ENCODE measurements around the gene SMIM36.
A peak's percentile ranks its signal among the peaks of the same experiment; 100 is the strongest.
"Not testable (repeated sequence)": the region's sequence is repeated elsewhere in the genome, so short reads cannot be mapped to it uniquely, and the experiment has no call there.

Gene SMIM36

DNA sequence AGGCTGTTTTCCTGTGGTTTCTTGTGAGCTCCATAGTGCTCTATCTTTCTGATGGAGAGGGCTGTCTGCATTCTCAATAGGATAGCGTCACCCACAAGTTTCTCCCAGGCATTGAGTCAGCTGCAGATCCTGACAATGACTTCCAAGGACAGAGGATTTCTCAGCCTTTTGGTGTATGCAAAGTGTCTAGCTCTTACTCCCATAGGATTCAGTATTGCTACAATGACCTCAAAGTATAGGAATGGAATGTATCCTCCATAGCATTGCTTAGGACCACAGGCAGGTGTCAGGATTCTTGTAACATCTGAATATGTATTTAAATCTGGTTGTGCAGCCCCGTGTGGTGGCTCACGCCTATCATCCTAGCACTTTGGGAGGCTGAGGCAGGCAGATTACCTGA, 32.3 kb downstream of the SMIM36 start:
- Histone ChIP-seq H3K27me3 (ENCODE audit: low read depth, low read length) (no peaks in the 10 kb centered on the region), H3K4me1 (ENCODE audit: control insufficient read depth in 1 of 2, insufficient read depth in 2 of 2, low read length in 2 of 2) (no peaks in the 10 kb centered on the region), H3K4me3 (ENCODE audit: low read depth in 1 of 2, low read length in 2 of 2) (no peak overlapping the region), H3K27ac (ENCODE audit: low read length) (no peak overlapping the region), H3K9me3 (ENCODE audit: control insufficient read depth in 1 of 2, low read length in 2 of 2) (no peaks in the 10 kb centered on the region), H3K36me3 (ENCODE audit: control insufficient read depth in 1 of 2, insufficient read depth in 2 of 2, low read length in 2 of 2) (no peaks in the 10 kb centered on the region)

- no peaks in the 10 kb centered on the region for H3K36me3 ChIP-seq (ENCODE audit: control insufficient read depth in 1 of 2, insufficient read depth in 2 of 2, low read length in 2 of 2)
- H3K9me3 ChIP-seq (ENCODE audit: control insufficient read depth in 1 of 2, low read length in 2 of 2): no peaks in the 10 kb centered on the region
- H3K27ac ChIP-seq (ENCODE audit: low read length): no peak overlapping the region
- no peaks in the 10 kb centered on the region for H3K4me1 ChIP-seq (ENCODE audit: control insufficient read depth in 1 of 2, insufficient read depth in 2 of 2, low read length in 2 of 2)
- no peak overlapping the region for H3K4me3 ChIP-seq (ENCODE audit: low read depth in 1 of 2, low read length in 2 of 2)
- no peaks in the 10 kb centered on the region for H3K27me3 ChIP-seq (ENCODE audit: low read depth, low read length)
Measured at GRCh38 chr17:55466671-55467070, 44.6 kb downstream of the SMIM36 start.

GRCh38 chr17:55465771-55466170, 45.5 kb downstream of the SMIM36 start:
- H3K9me3 ChIP-seq (ENCODE audit: control insufficient read depth in 1 of 2, low read length in 2 of 2); H3K4me3 ChIP-seq (ENCODE audit: low read depth in 1 of 2, low read length in 2 of 2); H3K36me3 ChIP-seq (ENCODE audit: control insufficient read depth in 1 of 2, insufficient read depth in 2 of 2, low read length in 2 of 2); H3K27me3 ChIP-seq (ENCODE audit: low read depth, low read length); H3K4me1 ChIP-seq (ENCODE audit: control insufficient read depth in 1 of 2, insufficient read depth in 2 of 2, low read length in 2 of 2); H3K27ac ChIP-seq (ENCODE audit: low read length): not testable (repeated sequence)

- H3K27me3 ChIP-seq (ENCODE audit: low read depth, low read length): no peaks in the 10 kb centered on the region
- no peaks in the 10 kb centered on the region for H3K4me1 ChIP-seq (ENCODE audit: control insufficient read depth in 1 of 2, insufficient read depth in 2 of 2, low read length in 2 of 2)
- H3K9me3 ChIP-seq (ENCODE audit: control insufficient read depth in 1 of 2, low read length in 2 of 2): no peaks in the 10 kb centered on the region
- no peaks in the 10 kb centered on the region for H3K36me3 ChIP-seq (ENCODE audit: control insufficient read depth in 1 of 2, insufficient read depth in 2 of 2, low read length in 2 of 2)
- H3K27ac ChIP-seq (ENCODE audit: low read length): no peak overlapping the region
- no peak overlapping the region for H3K4me3 ChIP-seq (ENCODE audit: low read depth in 1 of 2, low read length in 2 of 2)
Measured at GRCh38 chr17:55463600-55463999, 47.7 kb downstream of the SMIM36 start.

GRCh38 chr17:55462711-55463110, 48.5 kb downstream of the SMIM36 start:
- H3K27me3 ChIP-seq (ENCODE audit: low read depth, low read length): no peaks in the 10 kb centered on the region
- H3K9me3 ChIP-seq (ENCODE audit: control insufficient read depth in 1 of 2, low read length in 2 of 2): no peaks in the 10 kb centered on the region
- H3K4me3 ChIP-seq (ENCODE audit: low read depth in 1 of 2, low read length in 2 of 2): no peak overlapping the region
- no peaks in the 10 kb centered on the region for H3K36me3 ChIP-seq (ENCODE audit: control insufficient read depth in 1 of 2, insufficient read depth in 2 of 2, low read length in 2 of 2)
- H3K27ac ChIP-seq (ENCODE audit: low read length): no peak overlapping the region
- no peaks in the 10 kb centered on the region for H3K4me1 ChIP-seq (ENCODE audit: control insufficient read depth in 1 of 2, insufficient read depth in 2 of 2, low read length in 2 of 2)

DNA sequence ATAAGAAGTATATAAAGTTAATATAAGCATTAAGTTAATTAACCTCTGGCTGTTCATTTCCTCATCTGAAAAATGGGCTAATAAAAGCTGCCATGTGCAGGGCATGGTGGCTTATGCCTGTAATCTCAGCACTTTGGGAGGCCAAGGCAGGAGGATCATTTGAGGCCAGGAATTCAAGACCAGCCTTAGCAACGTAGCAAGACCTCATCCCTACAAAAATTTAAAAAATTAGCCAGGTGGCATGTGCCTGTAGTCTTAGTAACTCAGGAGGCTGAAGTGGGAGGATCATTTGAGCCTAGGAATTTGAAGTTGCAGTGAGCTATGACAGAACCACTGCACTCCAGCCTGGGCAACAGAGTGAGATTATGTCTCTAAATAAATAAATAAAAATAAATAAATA, 49.0 kb downstream of the SMIM36 start:
- H3K27me3 ChIP-seq (ENCODE audit: low read depth, low read length): no peaks in the 10 kb centered on the region
- no peak overlapping the region for H3K27ac ChIP-seq (ENCODE audit: low read length)
- H3K4me1 ChIP-seq (ENCODE audit: control insufficient read depth in 1 of 2, insufficient read depth in 2 of 2, low read length in 2 of 2): no peaks in the 10 kb centered on the region

DNA sequence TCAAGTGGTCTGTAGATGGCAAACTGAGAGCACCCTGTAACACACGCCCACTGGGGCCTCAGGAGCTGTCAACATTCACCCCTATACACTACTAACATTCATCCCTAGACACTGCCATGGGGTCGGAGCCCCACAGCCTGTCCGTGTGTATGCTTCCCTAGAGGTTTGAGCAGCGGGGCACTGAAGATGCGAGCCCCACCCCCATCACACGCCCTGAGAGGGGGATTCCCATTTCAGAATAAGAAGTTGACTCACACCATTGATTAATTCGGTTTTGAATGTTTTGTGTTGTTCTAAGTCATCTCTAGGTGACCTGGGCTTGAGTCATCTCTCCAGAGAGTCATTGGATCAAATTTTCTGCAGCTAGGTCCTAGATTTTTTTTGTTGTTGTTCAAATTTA, 52.3 kb downstream of the SMIM36 start:
- Histone ChIP-seq H3K9me3 (ENCODE audit: control insufficient read depth in 1 of 2, low read length in 2 of 2) (no peaks in the 10 kb centered on the region), H3K27ac (ENCODE audit: low read length) (no peak overlapping the region), H3K4me3 (ENCODE audit: low read depth in 1 of 2, low read length in 2 of 2) (no peak overlapping the region), H3K36me3 (ENCODE audit: control insufficient read depth in 1 of 2, insufficient read depth in 2 of 2, low read length in 2 of 2) (no peaks in the 10 kb centered on the region), H3K27me3 (ENCODE audit: low read depth, low read length) (no peaks in the 10 kb centered on the region), H3K4me1 (ENCODE audit: control insufficient read depth in 1 of 2, insufficient read depth in 2 of 2, low read length in 2 of 2) (peaks cover under 1 to 3% of the 10 kb centered on the region in 2 donors)

More for the DNA sequence above, 49.0 kb downstream of the SMIM36 start:
- no peak overlapping the region for H3K4me3 ChIP-seq (ENCODE audit: low read depth in 1 of 2, low read length in 2 of 2)
- no peaks in the 10 kb centered on the region for H3K9me3 ChIP-seq (ENCODE audit: control insufficient read depth in 1 of 2, low read length in 2 of 2)
- H3K36me3 ChIP-seq (ENCODE audit: control insufficient read depth in 1 of 2, insufficient read depth in 2 of 2, low read length in 2 of 2): no peaks in the 10 kb centered on the region

DNA sequence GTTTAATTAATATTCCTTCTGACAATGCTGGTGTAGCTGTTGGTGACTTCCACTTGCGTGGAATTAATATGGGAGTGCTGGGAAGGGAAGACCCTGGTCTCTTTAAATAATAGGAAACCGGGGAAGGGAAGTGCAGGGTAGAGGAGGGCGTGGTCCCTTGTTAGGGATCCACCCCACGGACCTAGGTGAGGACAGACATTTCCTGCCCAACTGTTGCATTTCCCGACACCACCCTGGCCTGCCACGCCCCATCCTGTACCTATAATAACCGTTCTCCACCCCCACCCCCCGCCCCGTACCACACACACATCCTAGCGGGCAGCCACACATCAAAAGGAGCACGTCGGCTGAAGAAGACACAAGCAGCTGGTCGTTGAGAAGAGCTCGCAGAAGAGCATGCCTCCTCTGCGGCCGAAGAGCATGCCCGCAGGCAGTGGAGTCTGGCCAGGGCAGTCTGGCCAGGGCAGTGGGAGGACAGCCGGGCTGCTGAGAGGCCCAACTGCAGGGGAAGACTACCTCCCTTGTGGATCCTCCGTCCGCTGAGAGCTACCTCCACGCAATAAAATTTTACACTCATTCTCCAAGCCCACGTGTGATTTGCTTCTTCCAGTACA, 52.9 kb downstream of the SMIM36 start:
- H3K36me3 ChIP-seq (ENCODE audit: control insufficient read depth in 1 of 2, insufficient read depth in 2 of 2, low read length in 2 of 2): no peaks in the 10 kb centered on the region
- H3K27ac ChIP-seq (ENCODE audit: low read length): no peak overlapping the region
- H3K4me3 ChIP-seq (ENCODE audit: low read depth in 1 of 2, low read length in 2 of 2): no peak overlapping the region
- peaks cover 4 to 9% of the 10 kb centered on the region in 2 donors for H3K4me1 ChIP-seq (ENCODE audit: control insufficient read depth in 1 of 2, insufficient read depth in 2 of 2, low read length in 2 of 2)
- no peaks in the 10 kb centered on the region for H3K27me3 ChIP-seq (ENCODE audit: low read depth, low read length)
- H3K9me3 ChIP-seq (ENCODE audit: control insufficient read depth in 1 of 2, low read length in 2 of 2): no peaks in the 10 kb centered on the region

GRCh38 chr17:55456307-55457240, 54.7 kb downstream of the SMIM36 start:
- Histone ChIP-seq H3K27ac (ENCODE audit: low read length) (no peak overlapping the region), H3K9me3 (ENCODE audit: control insufficient read depth in 1 of 2, low read length in 2 of 2) (no peaks in the 10 kb centered on the region), H3K4me1 (ENCODE audit: control insufficient read depth in 1 of 2, insufficient read depth in 2 of 2, low read length in 2 of 2) (peaks cover 4 to 11% of the 10 kb centered on the region in 2 donors), H3K27me3 (ENCODE audit: low read depth, low read length) (no peaks in the 10 kb centered on the region), H3K4me3 (ENCODE audit: low read depth in 1 of 2, low read length in 2 of 2) (no peak overlapping the region), H3K36me3 (ENCODE audit: control insufficient read depth in 1 of 2, insufficient read depth in 2 of 2, low read length in 2 of 2) (no peaks in the 10 kb centered on the region)

DNA sequence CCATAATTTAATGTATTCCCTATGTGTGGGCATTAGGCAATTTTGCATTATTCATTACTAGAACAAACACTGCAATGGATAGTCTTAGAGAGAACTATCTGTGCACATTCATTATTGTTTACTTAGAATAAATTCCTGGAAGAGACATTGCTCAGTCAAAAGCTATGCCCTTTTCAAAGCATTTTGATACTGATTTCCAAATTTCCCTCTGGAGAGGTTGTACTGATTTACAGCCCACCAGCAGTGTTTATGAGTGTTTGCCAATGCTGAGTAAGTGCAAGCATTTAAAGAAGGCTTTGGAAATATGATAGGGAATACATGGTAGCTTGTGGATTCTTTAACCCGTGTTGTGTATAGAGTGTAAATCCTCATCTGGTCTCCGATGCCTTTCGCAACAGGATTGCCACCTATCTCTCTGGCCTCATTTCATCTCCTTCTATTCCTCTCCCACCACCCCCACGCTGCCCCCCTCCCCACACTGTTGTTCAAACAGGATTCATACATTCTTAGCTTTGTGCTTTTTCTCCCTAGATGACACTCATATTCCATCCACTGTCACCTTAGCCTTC, 56.3 kb downstream of the SMIM36 start:
- H3K27ac ChIP-seq (ENCODE audit: low read length): no peak overlapping the region
- H3K4me3 ChIP-seq (ENCODE audit: low read depth in 1 of 2, low read length in 2 of 2): no peak overlapping the region
- H3K27me3 ChIP-seq (ENCODE audit: low read depth, low read length): no peaks in the 10 kb centered on the region
- no peaks in the 10 kb centered on the region for H3K36me3 ChIP-seq (ENCODE audit: control insufficient read depth in 1 of 2, insufficient read depth in 2 of 2, low read length in 2 of 2)
- no peaks in the 10 kb centered on the region for H3K9me3 ChIP-seq (ENCODE audit: control insufficient read depth in 1 of 2, low read length in 2 of 2)
- H3K4me1 ChIP-seq (ENCODE audit: control insufficient read depth in 1 of 2, insufficient read depth in 2 of 2, low read length in 2 of 2): peaks cover 4 to 16% of the 10 kb centered on the region in 2 donors

DNA sequence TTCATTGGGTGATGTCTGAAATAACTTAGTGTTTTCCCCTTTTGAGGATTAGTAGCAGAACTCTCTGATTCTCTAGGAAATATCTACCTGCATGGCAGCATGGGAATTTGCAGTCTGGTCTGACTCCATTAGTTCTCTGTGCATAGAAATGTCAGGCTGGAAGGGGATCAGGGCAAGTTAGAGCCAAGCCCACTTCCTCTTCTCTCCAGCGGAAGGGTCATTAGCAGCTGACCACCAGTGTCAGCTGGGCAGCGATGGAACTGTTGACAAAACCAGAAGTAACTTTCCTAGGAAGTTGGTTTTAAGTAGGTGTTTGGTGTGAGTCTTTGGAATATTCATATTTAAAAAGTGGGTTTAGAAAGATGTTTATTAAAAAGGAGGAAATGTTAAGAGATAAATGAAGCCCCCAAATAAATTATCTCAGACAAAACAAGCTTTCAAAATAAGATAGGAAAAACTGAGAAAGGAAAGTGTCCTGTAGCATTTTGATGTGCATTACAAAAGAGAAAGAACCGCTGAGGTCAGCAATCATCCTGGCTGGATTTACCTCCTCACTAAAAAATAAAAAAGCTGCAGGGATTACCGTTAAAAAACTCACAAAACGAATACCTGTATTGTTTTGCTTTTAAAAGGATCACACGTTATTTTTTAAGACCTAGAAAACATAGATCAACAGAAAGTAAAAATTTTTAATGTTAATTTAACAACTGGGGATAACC, 57.3 kb downstream of the SMIM36 start:
- Histone ChIP-seq H3K27me3 (ENCODE audit: low read depth, low read length) (no peaks in the 10 kb centered on the region), H3K4me1 (ENCODE audit: control insufficient read depth in 1 of 2, insufficient read depth in 2 of 2, low read length in 2 of 2) (peaks cover 4 to 16% of the 10 kb centered on the region in 2 donors), H3K9me3 (ENCODE audit: control insufficient read depth in 1 of 2, low read length in 2 of 2) (no peaks in the 10 kb centered on the region), H3K4me3 (ENCODE audit: low read depth in 1 of 2, low read length in 2 of 2) (no peak overlapping the region), H3K36me3 (ENCODE audit: control insufficient read depth in 1 of 2, insufficient read depth in 2 of 2, low read length in 2 of 2) (no peaks in the 10 kb centered on the region), H3K27ac (ENCODE audit: low read length) (peak overlapping the region; percentile 57)

Measured in muscle layer of duodenum (tissue), 2 donors.